PC-3 (cell line): ENCODE data around the gene GNAT2. TPM values are rescaled to one million over a fixed set of nuclear protein-coding genes. Genes with fewer than 3 reads are reported as not detected.

Source experiments
- ATAC-seq: fragments of 200-7000 bp; cut with Tn5 transposase; 2 replicates; pipeline ENCODE4 v1.9.1; 2020; ENCODE audit warnings: mild to moderate bottlenecking, moderate library complexity
- BruUV-seq: library from RNA; stranded (reverse); fragments of 400-500 nt; replicated peaks from 2 replicates; lab custom pipeline; 2021; lab: Mats Ljungman, UMichigan
- CTCF ChIA-PET: fragments of 300-600 bp; sonication (Branson Sonifier 250); formaldehyde crosslinking; loops from one replicate; lab custom pipeline; 2022; ENCODE audit warnings: antibody characterized with exemption; lab: Charles Lee
- POLR2A ChIA-PET: fragments of 300-600 bp; sonication (Branson Sonifier 250); formaldehyde crosslinking; loops from one replicate; lab custom pipeline; 2022; ENCODE audit warnings: antibody characterized with exemption; ENCODE audit not compliant: unreplicated experiment; lab: Charles Lee
- DNase-seq: peaks from one replicate; pipeline ENCODE4 v3.0.0-alpha.2; 2015
- H2AFZ ChIP-seq: fragments of 300-600 bp; sonication (generic); 2 replicates; pipeline ENCODE4 v1.6.0; 2016; ENCODE audit warnings: antibody characterized with exemption, low read length
- H3F3A ChIP-seq: fragments of 300-600 bp; sonication (generic); one replicate; pipeline ENCODE4 v1.6.0; 2017; ENCODE audit warnings: antibody characterized with exemption, low read length, control low read depth, mild to moderate bottlenecking; ENCODE audit not compliant: unreplicated experiment
- H3K27ac ChIP-seq: fragments of 300-600 bp; sonication (generic); 2 replicates; pipeline ENCODE4 v1.5.1; 2016; ENCODE audit warnings: mild to moderate bottlenecking, low read length
- H3K27me3 ChIP-seq: fragments of 300-600 bp; sonication (generic); 2 replicates; pipeline ENCODE4 v1.6.1; 2016; ENCODE audit warnings: low read length, mixed read lengths
- H3K36me3 ChIP-seq: fragments of 300-600 bp; sonication (generic); 2 replicates; pipeline ENCODE4 v1.6.1; 2016; ENCODE audit warnings: low read depth, mixed run types, low read length, mixed read lengths
- H3K4me1 ChIP-seq: fragments of 300-600 bp; sonication (generic); 2 replicates; pipeline ENCODE4 v1.5.1; 2016; ENCODE audit warnings: low read length; ENCODE audit not compliant: insufficient read depth
- H3K4me2 ChIP-seq: fragments of 300-600 bp; sonication (generic); 2 replicates; pipeline ENCODE4 v1.6.0; 2016; ENCODE audit warnings: low read length
- H3K4me3 ChIP-seq: fragments of 300-600 bp; sonication (generic); 2 replicates; pipeline ENCODE4 v1.5.1; 2016; ENCODE audit warnings: mild to moderate bottlenecking, low read length, mixed read lengths
- H3K79me2 ChIP-seq: fragments of 300-600 bp; sonication (generic); 2 replicates; pipeline ENCODE4 v1.6.1; 2017; ENCODE audit warnings: low read length, mixed read lengths
- H3K9ac ChIP-seq: fragments of 300-600 bp; sonication (generic); 2 replicates; pipeline ENCODE4 v1.6.0; 2016; ENCODE audit warnings: mild to moderate bottlenecking, low read length
- H3K9me2 ChIP-seq: fragments of 300-600 bp; sonication (generic); replicated peaks from 2 replicates; pipeline ENCODE4 v1.6.1; 2016; ENCODE audit warnings: mixed run types, low read length, mixed read lengths
- H3K9me3 ChIP-seq: fragments of 300-600 bp; sonication (generic); 2 replicates; pipeline ENCODE4 v1.6.1; 2016; ENCODE audit warnings: low read length, mixed read lengths
- H4K20me1 ChIP-seq: fragments of 300-600 bp; sonication (generic); 2 replicates; pipeline ENCODE4 v1.6.1; 2016; ENCODE audit warnings: low read length, mixed read lengths
- EZH2 ChIP-seq: fragments of 300-600 bp; sonication (generic); IDR thresholded peaks from one replicate; pipeline ENCODE4 v1.6.1; 2017; ENCODE audit warnings: antibody characterized with exemption, mild to moderate bottlenecking, low read length; ENCODE audit not compliant: unreplicated experiment
- EZH2phosphoT487 ChIP-seq: fragments of 300-600 bp; sonication (generic); IDR thresholded peaks from 2 replicates; pipeline ENCODE4 v1.6.1; 2018; ENCODE audit warnings: mild to moderate bottlenecking, antibody characterized with exemption, low read length, borderline replicate concordance
- intact Hi-C: fragments of 100-400 bp; cut with micrococcal nuclease; formaldehyde crosslinking; loops from 2 replicates; pipeline ENCODE4 v1.9.0; 2023
- total RNA-seq: library from RNA; depleted of rRNA; stranded (reverse); fragments of >200 nt; gene quantifications from 2 replicates; pipeline ENCODE4 v1.2.3, GENCODE V29; 2014
- TF ChIP-seq, protein P1 (sequence below): fragments of 300-600 bp; sonication (generic); conservative IDR thresholded peaks from 2 replicates; pipeline ENCODE4 v1.5.1; 2017; ENCODE audit warnings: antibody characterized with exemption, low read depth, mild to moderate bottlenecking, low read length

The GNAT2 gene
- total RNA-seq, 1 experiment from 2014 or later = 0.69 TPM

DNA sequence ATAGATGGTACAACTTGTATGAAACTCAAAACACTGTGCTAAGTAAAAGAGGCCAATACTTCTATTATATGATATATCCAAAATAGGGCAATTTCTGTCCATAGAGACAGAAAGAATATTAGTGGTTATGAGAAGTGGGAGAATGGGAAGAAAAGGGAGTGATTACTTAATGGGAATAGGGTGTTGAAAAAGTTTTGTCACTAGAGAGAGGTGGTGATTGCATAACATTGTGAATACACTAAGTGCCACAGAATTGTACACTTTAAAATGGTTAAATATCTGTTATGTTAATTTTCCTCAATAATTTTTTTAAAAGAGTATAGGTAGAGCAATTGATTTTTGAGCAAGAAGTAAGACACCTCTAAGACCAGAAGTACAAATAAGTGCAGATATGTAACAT is 29.7 kb downstream of the GNAT2 start:
- CTCF ChIA-PET = no interaction called here
- intact Hi-C loops = no loop called here
- TF ChIP-seq EZH2 (no peak), EZH2phosphoT487 (no peak)
- TF ChIP-seq, protein P1, sequence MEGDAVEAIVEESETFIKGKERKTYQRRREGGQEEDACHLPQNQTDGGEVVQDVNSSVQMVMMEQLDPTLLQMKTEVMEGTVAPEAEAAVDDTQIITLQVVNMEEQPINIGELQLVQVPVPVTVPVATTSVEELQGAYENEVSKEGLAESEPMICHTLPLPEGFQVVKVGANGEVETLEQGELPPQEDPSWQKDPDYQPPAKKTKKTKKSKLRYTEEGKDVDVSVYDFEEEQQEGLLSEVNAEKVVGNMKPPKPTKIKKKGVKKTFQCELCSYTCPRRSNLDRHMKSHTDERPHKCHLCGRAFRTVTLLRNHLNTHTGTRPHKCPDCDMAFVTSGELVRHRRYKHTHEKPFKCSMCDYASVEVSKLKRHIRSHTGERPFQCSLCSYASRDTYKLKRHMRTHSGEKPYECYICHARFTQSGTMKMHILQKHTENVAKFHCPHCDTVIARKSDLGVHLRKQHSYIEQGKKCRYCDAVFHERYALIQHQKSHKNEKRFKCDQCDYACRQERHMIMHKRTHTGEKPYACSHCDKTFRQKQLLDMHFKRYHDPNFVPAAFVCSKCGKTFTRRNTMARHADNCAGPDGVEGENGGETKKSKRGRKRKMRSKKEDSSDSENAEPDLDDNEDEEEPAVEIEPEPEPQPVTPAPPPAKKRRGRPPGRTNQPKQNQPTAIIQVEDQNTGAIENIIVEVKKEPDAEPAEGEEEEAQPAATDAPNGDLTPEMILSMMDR = no peak

GRCh38 chr1:109589177-109589576 is 30.2 kb downstream of the GNAT2 start:
- Histone ChIP-seq H3K79me2 (no peaks in the 10 kb centered on the region), H3K36me3 (peaks cover 51% of the 10 kb centered on the region), H4K20me1 (no peaks in the 10 kb centered on the region), H3K27me3 (no peaks in the 10 kb centered on the region), H3F3A (no peaks in the 10 kb centered on the region), H3K9me3 (no peaks in the 10 kb centered on the region), H3K4me2 (no peak overlapping the region), H2AFZ (no peak overlapping the region), H3K9me2 (no peaks in the 10 kb centered on the region), H3K27ac (no peak overlapping the region), H3K4me1 (no peaks in the 10 kb centered on the region), H3K9ac (no peak overlapping the region), H3K4me3 (no peak overlapping the region)
- TF ChIP-seq, protein P1 = no peak
- TF ChIP-seq EZH2 (no peak), EZH2phosphoT487 (no peak)
- POLR2A ChIA-PET = no interaction called here
- no peak for DNase-seq
- CTCF ChIA-PET = no interaction called here
- intact Hi-C loops = no loop called here
- no TSS peak for BruUV-seq
- no peak for ATAC-seq

More for the DNA sequence above, 29.7 kb downstream of the GNAT2 start:
- Histone ChIP-seq H3K9ac (no peak overlapping the region), H3K9me2 (no peaks in the 10 kb centered on the region), H4K20me1 (no peaks in the 10 kb centered on the region), H3K27ac (no peak overlapping the region), H3K27me3 (no peaks in the 10 kb centered on the region), H3K4me3 (no peak overlapping the region), H3F3A (no peaks in the 10 kb centered on the region), H3K79me2 (no peaks in the 10 kb centered on the region), H3K4me2 (no peak overlapping the region), H2AFZ (no peak overlapping the region), H3K9me3 (no peaks in the 10 kb centered on the region), H3K4me1 (no peaks in the 10 kb centered on the region), H3K36me3 (peaks cover 46% of the 10 kb centered on the region)
- ATAC-seq = no peak
- no TSS peak for BruUV-seq
- POLR2A ChIA-PET = no interaction called here
- no peak for DNase-seq

GRCh38 chr1:109586055-109586454 is 33.4 kb downstream of the GNAT2 start:
- ATAC-seq (no peak), DNase-seq (no peak)
- no peaks in the 10 kb centered on the region for H3K4me1 ChIP-seq
- no peaks in the 10 kb centered on the region for H3K79me2 ChIP-seq
- CTCF ChIA-PET = no interaction called here
- H3K9me2 ChIP-seq = no peaks in the 10 kb centered on the region
- no peaks in the 10 kb centered on the region for H3K27me3 ChIP-seq
- no peaks in the 10 kb centered on the region for H3F3A ChIP-seq
- H3K4me3 ChIP-seq = no peak overlapping the region
- POLR2A ChIA-PET = no interaction called here
- no peak overlapping the region for H3K9ac ChIP-seq
- intact Hi-C loops = no loop called here
- no peak overlapping the region for H3K27ac ChIP-seq
- no peak overlapping the region for H3K4me2 ChIP-seq
- TF ChIP-seq, protein P1 = no peak
- no peak for TF ChIP-seq EZH2phosphoT487
- TF ChIP-seq EZH2 = no peak
- no peaks in the 10 kb centered on the region for H4K20me1 ChIP-seq
- H3K36me3 ChIP-seq = peaks cover 46% of the 10 kb centered on the region
- BruUV-seq = no TSS peak
- no peak overlapping the region for H2AFZ ChIP-seq
- no peaks in the 10 kb centered on the region for H3K9me3 ChIP-seq
